NCI-H2196 (cell line): ENCODE data around the gene CEP295NL.

Experiments
- DNase-seq: peaks from one replicate; lab custom pipeline; 2025; ENCODE audit not compliant: unreplicated experiment; lab: John Stamatoyannopoulos, UW

Gene CEP295NL

DNA sequence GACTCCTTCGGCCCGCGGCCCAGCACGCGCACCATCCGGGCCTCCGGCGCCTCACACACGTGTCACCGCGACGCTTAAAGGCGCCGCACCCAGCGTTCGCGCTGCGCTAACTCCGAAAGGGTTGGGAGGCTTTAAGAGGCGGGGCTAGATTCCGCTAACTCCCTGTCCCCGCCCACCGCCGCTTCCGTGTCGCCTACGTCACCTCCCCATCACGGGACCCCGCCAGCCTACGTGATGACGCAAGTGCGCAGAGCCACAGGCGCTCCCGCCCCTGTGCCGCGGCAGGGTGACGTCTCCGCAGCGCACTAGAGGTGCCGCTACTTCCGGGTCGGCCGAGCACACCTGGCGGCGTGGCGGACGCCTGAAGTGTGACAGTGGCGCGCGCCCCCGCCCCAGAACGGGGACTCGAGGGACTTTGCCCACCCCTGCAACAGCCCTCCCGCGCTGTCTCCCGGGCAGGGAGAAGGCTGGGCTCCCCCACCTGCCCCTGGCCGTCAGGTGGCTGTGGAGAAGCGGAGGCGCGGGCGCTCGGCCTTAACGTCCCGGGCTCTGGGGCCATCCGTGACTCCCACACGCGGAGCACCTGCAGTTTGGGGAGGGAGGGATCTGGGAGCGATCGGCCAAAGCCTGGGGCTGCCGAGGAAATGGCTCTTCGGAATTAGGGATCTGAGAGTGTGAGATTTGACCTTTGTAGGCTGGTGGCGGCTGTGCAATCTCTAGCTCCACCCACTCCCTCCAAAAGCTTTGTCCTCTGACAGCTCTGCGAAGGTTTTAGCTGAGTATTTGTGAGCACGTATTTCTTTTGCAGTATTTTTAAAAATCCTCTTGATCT is 62.0 kb downstream of the CEP295NL start, which contains the start of gene USP36:
Gene USP36 (minus strand): TSS at position 35 of the 832 bp plus-strand sequence. CDS start 4,451 bp downstream, outside the sequence.
- peak; percentile 100 for DNase-seq
